HG02981 (cell line): ENCODE measurements around the gene LAMB3.

Source experiments
- ATAC-seq: cut with Tn5 transposase; IDR thresholded peaks from one replicate; pipeline ENCODE4 v1.9.1; 2021; ENCODE audit warnings: mild to moderate bottlenecking, moderate library complexity; ENCODE audit not compliant: unreplicated experiment

LAMB3 gene

DNA sequence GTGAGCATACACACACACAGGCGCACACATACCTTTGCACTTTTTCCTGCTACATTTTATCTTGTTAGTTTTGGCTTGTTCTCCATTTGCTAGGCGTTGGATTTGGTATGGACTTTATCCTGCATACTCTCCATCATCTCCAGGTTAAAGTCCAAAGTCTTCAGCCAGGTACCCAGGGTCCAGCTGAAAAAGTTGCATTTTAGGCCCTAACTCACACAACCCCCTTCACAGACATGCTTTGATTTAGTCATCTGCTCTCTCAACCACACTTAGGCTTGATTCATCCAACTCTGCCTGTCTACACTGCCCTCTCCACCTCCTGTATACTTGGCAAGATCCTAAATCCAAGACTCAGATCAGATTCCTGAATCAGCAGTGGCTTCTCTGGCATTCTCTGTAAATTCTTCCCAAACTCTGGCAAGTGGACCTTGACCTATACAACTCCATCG lies 10.7 kb upstream of the LAMB3 start:
- ATAC-seq: no peak

DNA sequence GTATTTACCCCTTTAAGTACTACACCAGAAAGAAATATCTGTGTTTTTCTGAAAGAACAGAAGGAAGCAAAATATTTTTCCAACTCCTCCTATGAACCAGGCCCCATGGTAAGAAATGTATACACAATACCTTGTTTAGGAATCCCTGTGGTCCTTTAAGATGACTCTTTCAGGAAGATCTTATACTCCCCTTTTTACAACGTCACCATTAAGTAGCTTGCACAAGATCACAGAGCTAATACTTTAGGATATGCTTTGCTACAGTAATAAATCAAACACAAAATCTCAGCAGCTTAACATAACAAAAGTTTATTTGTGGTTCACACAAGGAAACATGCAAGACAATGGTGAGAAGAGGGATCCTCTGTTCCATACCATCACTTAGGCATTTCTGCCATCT lies 8.8 kb upstream of the LAMB3 start:
- ATAC-seq: no peak

GRCh38 chr1:209659909-209660308 lies 7.7 kb upstream of the LAMB3 start:
- peak; percentile 88 for ATAC-seq

DNA sequence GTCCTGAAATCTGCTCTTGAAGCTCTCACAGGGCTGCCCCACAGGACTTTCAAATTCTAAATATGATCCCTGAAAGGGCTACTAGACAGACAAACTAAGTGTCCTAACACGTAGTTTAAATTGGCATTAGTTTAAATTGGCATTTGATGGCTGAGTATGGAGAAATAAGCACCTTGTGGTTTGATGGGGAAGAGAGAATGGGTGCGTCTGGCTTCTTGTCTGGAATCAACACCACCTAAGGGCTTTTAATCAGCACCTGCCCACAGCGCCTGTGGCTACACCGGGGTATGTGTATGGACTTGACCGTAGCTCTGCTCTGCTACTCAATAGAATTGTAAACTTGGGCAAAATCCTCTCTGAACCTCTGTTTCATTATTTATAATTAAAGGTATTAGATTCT lies 5.7 kb upstream of the LAMB3 start:
- no peak for ATAC-seq

GRCh38 chr1:209657140-209657879 lies 5.1 kb upstream of the LAMB3 start:
- ATAC-seq: peak; percentile 38

DNA sequence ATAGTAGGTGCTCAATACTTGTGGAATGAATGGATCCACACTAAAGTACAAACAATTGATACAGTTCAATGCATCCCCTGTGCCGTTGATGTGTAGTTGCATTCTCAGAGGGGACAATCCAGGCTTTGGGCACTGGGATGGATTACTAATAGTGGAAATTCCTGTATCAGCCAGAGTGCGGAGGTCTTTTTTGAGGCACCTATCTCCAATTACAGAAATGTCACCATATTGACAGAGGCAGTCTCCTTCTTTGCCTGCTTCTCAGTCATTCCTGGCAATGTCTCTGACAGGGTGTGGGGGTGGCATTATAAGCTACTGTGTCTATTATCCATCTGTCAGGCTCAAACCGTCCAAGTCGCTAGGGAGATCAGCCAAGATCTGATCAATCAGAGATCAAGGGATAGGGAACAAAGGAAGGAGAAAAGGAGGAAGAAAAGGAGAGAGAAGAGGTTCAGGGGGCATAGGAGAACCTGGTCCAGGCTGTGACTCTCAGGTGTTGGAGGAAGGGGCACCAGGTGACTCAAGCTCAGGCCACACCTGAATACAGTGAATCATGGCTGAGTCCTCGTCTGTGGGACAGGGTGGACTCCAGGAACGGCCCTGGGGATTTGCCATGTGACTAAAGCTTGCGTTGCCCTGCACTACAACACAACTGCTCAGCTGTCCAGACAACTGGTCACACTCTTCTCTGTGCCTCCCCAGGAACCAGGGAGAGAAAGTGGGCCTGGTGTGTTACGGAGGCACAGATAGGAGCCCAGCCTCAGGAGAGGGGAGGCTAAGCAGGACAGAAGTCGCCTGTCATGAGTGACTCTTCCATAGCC lies 3.4 kb upstream of the LAMB3 start:
- ATAC-seq: no peak

DNA sequence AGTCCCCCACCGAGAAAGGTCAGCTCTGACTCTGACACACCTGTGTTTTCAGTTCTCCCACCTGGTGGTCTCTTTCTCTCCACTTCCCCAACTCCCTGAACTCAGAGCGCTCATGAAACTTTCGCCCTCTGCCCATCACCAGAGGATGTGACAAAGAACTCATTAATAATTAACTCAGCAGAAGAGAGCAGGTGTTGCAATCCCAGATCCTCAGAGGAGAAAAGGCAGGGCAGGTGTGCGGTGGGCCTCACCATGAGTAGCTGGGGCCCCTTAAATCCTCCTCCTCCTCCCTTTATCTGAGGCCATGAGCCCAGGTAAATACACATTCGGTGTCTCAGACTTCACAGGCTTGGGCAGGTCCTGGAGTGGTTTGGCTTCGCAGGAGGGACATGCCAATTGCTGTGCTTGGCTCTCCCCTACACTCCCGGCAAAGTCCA lies 1.7 kb upstream of the LAMB3 start:
- peak; percentile 35 for ATAC-seq

- no peak for ATAC-seq
Measured at GRCh38 chr1:209652873-209653401, 712 bp upstream of the LAMB3 start.

GRCh38 chr1:209651138-209651587 lies 1.1 kb downstream of the LAMB3 start:
- peak; percentile 71 for ATAC-seq

DNA sequence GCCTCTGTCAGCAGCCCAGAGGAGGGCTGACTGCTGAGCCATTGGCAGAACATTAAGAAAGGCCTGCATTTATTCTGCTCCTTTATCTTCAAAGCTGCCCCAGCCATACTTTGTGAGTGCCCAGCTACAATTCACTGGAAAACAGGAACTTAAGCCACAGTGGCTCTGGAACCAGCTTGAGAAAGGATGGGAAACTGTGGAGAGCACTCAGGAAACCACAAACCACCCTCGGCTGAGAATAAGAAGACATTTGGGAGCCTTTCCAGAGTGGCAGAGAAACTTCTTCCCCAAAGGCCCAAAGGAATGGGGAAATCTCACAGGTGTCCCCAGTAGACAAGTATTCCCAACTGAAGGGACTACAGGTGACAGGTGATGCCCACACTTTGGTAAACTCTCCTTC lies 1.8 kb downstream of the LAMB3 start:
- no peak for ATAC-seq

DNA sequence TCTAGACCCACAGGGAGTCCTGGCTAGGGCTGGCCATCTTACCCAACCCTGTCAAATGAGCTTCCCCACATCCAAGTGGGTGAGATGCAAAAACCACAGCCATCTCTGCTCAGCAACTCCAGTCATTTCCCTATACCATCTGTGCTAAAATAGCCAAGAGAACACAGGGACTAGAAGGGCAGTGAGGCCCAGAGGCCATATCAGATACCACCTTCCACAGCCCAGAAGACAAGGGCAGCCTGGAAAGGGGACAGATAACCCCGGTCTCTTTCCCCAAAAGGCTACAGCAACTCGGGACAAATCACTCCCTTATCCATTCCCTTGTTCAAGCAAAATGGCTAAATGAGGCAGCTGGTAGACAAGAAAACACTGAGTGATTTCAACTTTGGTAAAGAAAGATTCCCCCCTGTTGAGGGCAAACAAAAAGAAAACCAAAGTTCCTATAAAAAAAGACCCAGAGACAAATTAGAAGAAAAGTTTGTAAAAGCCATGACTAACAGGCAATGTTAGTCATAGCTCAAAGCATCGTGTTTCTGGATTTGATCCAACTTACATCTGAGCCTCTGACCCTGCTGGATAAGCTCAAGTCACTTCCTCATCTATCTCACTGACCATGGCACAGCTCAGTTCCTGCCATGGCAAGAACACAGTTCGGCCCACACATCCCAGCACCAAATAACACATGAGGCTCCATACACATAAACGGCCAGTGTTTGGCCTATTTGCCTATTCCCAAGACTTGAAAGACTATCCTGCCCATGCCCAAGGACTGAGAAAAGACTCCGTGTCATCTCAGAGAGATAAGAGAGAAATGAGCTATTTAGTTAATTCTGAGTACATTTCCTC lies 3.1 kb downstream of the LAMB3 start:
- ATAC-seq: no peak

- ATAC-seq: no peak
Measured at GRCh38 chr1:209648346-209648745, 3.9 kb downstream of the LAMB3 start.

DNA sequence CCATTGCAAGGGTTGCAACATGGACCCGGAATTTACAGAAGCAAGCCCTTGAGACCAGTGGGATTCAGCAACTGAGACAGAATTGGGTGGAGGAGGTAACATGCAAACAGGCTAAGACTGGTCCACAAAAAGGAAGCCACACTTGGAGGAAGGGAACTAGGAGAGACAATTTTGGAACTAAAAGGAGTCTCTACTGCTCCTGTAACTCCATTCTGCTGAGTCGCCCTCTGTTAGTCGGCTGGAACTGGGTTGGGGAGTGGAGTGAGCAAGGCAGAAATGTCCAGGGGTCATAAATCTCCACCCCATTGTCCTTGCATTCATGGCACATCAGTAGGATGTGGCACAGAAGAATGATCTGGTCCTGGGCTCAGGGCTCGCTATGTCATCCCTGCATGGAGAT lies 5.1 kb downstream of the LAMB3 start:
- no peak for ATAC-seq

GRCh38 chr1:209646558-209646957 lies 5.7 kb downstream of the LAMB3 start:
- ATAC-seq: no peak

GRCh38 chr1:209645574-209646452 lies 6.4 kb downstream of the LAMB3 start:
- no peak for ATAC-seq

- ATAC-seq: no peak
Measured at GRCh38 chr1:209643285-209644020, 8.8 kb downstream of the LAMB3 start.

GRCh38 chr1:209642816-209643215 lies 9.4 kb downstream of the LAMB3 start:
- no peak for ATAC-seq

DNA sequence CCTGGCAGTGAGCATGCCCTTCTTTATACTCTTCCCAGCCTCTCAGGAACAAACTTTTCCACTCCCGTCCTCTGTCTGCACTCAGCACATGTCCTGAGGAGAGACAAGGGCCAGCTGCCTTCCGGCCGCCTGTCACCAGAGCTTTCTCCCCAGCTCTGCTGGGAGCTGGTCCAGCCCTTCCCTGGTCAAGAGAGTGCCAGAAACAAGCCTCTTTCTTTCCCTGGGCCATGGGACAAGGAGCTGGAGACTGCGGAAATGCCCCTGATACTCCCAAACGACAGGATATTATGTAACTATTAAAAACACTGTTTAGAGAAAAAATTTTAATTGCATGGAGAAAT lies 10.4 kb downstream of the LAMB3 start:
- no peak for ATAC-seq

- no peak for ATAC-seq
Measured at GRCh38 chr1:209635850-209636249, 16.4 kb downstream of the LAMB3 start.
